HG03457 (cell line): Measurements from ENCODE around the gene GMEB2.
"Not testable (repeated sequence)": the region's sequence is repeated elsewhere in the genome, so short reads cannot be mapped to it uniquely, and the experiment has no call there.

Experiments
- ATAC-seq: cut with Tn5 transposase; IDR thresholded peaks from one replicate; pipeline ENCODE4 v1.9.1; 2021; ENCODE audit warnings: moderate number of reproducible peaks; ENCODE audit not compliant: unreplicated experiment

The GMEB2 gene

DNA sequence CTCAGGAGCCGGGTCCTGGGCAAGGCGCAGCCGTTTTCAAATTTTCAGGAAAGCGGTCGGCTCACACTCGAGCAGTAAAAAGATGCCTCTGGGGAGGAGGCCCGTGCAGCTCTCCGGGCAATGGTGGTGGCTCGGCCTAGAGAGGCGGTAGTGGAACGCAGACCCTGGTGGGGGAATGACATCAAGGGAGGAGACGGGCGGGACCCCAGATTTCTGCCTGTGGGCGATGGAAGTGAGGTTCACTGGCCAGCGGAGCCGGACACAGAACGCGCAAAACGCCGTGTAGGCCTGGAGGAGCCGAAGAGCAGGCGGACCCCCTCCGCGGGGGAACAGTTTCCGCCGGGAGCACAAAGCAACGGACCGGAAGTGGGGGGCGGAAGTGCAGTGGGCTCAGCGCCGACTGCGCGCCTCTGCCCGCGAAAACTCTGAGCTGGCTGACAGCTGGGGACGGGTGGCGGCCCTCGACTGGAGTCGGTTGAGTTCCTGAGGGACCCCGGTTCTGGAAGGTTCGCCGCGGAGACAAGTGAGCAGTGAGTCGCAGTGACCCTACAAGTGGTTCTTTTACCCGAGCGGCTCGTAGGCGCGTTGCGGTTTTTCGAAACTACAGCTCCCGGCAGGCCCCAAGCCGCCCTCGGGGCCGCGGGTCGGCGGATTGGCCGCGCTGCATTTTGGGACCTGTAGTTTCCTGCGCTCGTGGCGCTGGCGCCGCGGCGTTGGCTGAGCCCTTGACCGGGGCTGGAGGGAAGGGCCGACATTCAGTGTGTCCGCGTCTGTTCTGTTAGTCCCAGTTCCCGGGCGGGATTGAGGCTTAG lies 31.2 kb upstream of the GMEB2 start, which contains the start of gene RTEL1:
Gene RTEL1 (plus strand): TSS at position 376 of the 812 bp plus-strand sequence. CDS start 1,091 bp downstream, outside the sequence.
- peak; percentile 62 for ATAC-seq

GRCh38 chr20:63657260-63657936 lies 30.5 kb upstream of the GMEB2 start:
- no peak for ATAC-seq

DNA sequence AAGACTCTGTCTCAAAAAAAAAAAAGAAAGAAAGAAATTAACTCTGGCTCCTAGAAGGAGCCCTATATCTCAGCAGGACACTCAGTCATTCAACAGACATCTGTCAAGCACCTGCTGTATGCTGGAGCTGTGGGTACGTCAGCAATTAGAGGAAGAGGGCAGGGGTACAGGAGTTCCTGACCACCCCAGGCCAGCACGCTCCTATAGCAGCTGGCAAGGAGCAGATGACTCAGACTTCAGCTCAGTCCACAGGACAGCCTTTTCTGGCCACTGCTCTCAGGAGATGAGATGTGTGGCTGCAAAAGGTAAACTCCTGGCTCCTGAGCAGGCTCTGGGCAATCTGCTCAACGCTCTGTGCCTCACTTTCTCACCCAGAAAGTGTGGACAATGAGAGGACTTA lies 29.6 kb upstream of the GMEB2 start:
- no peak for ATAC-seq

GRCh38 chr20:63655249-63655648 lies 28.3 kb upstream of the GMEB2 start:
- no peak for ATAC-seq

DNA sequence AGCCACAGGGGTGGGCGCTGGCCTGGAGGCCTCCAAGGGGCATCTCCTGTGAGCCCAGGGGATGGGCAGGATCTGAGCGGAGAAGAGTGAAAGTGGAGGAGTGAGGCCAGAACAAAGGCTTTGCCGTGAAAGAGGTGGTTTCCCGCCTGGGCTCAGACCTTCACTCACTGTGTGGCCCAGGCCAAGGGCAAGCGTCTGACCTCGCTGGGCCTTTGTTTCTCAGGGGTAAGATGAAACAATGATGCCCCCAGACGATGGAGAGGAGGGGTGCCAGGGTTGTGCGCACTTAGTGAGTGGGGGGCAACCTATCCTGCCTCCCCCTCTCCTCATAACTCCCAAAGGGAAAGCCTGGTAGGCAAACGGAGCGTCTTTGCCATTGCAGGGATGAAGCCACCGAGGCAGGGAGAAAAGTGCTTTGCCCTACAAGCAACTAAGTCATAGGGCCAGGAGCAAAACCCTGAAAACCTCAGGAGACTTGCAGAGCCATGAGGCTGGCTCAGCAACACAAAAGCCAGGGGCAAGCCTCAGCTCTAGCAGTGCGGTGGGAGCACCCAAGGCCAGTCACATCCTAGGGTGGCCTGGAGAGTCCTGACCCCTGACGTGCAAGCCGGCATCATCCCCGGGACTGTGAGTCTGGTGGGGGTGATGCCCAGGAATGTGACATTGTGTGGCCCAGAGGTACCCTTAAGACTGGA lies 27.2 kb upstream of the GMEB2 start:
- ATAC-seq, result no peak

DNA sequence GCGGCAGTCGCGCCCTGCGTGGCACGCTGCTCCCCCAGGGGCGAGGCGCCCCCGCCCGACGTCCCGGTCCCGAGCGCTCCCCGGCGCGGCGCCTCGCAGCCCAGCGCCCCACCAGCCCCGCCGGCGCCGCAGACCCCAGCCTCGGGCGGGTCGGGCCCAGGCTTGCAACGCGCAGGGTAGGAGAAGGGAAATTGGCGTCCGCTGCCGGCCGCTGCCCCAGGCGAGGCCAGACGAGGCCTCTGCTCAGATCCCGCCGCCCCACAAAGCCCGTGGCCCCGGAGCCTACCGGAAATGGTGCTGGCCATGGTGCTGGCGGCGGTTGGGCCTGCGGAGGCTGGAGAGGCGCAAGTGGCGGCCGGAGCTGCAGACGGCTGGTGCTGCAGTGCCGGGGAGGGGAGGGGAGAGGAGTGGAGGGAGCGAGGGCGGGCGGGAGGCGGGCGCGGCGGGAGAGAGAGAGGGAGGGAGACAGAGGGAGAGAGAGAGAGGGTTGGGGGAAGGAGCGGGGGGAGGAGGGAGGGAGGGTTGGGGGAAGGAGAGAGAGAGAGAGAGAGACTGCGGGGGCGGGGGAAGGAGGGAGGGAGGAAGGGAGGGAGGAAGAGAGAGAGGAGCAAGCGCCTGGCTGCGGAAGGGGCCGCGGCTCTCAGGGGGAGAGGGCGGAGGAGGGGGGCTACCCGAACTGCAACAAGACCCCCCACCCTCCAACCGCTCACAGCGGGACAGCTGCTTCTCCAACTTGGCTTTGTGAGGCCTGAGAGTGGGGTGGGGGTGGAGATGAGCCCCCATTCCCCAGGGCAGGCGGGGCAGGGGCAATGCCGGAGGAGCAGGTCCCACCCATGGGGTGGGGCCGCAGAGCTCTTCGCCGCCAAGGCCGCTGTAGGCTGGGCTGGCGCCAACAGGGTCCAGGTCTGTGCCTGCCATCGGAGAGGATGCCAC lies 26.4 kb upstream of the GMEB2 start, which contains the start of gene STMN3:
Gene STMN3 (minus strand): TSS at position 384 of the 933 bp plus-strand sequence. CDS start 79 bp downstream, at position 305.
- no peak for ATAC-seq

- ATAC-seq, result no peak
Observed at GRCh38 chr20:63652192-63652980, 25.5 kb upstream of the GMEB2 start.

DNA sequence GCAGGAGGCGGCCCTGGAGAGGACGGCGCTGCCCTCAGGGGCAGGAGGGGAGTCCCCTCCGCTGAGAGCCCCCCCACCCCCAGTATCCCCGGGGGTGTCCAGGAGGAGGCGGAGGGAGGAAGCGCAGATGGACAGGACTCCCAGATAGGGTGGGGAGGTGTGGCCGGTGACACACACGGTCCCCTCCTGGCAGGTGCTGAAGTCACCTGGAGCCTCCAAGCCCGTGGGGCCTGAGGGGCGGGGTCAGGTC lies 25.0 kb upstream of the GMEB2 start:
- ATAC-seq, result no peak

DNA sequence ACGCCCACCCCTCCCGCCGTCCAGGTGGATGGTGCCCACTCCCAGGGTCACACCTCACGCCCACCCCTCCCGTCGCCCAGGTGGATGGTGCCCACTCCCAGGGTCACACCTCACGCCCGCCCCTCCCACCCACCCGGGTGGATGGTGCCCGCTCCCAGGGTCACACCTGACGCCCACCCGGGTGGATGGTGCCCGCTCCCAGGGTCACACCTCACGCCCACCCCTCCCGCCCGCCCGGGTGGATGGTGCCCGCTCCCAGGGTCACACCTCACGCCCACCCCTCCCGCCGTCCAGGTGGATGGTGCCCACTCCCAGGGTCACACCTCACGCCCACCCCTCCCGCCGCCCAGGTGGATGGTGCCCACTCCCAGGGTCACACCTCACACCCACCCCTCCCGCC lies 23.6 kb upstream of the GMEB2 start:
- not testable (repeated sequence) for ATAC-seq

DNA sequence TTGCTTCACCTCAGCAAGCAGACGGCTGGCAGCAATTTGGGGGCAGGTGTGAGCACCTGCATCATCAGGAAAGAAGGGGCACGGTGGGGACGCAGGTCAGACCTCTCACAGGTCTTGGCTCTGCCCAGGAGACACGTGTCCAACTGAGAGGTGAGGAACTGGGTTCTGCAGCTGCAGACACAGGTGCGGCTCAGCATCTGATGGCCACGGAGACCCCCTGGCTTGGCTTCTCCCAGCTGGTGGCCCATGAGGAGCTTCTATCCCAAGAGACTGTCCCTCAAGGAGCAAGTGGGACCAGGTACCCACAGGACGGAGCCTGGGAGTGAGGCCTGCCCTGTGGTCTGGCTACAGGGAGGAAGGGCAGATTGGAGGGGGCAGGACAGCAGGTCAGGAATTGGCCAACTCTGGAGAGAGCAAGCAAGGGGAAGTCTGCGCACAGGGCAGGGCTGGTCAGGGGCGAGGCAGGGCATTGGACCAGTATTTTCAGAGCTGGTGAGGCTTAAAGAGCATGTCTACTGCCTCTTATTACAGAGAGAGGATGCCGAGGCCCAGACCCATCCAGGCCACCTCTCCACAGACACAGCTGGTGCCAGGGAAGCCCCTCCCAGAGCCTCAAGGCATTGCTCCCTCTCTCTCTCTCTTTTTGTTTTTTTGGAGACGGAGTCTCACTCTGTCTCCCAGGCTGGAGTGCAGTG lies 22.1 kb upstream of the GMEB2 start:
- no peak for ATAC-seq

DNA sequence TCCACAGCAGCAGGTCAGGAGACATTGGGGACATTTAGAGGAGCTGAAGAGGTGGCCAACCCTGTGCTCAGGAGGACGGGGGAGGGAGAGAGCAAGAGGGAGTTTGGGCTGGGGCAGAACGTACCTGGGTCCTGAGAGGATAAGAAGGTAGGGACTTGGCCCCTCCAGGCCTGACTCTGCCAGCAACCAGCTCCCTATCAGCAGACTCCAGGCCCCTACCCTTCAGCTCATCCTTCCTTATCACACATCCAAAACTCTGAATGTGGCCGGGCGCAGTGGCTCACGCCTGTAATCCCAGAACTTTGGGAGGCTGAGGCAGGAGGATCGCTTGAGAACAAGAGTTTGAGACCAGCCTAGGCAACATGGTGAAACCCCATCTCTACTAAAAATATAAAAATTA lies 21.3 kb upstream of the GMEB2 start:
- ATAC-seq, result no peak

DNA sequence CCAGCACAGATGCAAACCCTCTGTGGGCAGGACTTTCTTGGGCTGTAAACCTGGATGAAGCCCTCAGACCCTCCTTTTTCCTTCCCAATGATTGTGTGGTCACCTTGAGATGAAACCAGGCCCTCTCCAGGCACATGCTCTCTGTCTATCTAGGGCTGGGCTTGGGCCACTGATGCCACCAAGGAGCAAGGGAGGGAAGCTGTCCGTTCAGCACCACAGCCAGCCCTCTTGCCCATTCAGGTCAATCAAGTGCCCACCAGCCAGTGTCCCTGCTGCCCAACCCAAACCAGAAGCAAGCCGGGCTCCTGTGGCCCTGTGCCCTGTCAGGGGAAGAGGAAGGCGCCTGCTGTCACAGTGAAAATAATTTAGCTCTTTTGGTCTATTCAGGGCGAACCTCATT lies 18.3 kb upstream of the GMEB2 start:
- no peak for ATAC-seq

DNA sequence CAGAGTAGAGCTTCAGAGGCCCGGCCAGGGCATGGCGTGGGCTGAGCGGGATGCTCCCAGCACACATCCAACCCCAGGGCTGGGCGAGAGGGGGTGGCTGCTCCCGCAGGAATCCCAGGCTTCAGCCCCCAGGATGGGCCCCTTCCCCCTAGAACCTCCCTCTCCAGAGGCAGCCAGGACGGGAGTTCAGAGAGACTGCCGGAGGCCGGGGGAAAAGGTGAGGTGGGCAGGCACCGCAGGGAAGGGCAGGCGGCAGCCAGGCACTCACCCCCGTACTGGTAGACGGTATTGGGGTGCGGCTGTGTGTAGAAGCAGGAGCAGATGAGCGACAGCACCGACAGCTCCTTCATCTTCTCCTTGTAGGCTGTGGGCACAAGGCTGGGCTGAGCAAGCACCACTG lies 17.0 kb upstream of the GMEB2 start:
- no peak for ATAC-seq

DNA sequence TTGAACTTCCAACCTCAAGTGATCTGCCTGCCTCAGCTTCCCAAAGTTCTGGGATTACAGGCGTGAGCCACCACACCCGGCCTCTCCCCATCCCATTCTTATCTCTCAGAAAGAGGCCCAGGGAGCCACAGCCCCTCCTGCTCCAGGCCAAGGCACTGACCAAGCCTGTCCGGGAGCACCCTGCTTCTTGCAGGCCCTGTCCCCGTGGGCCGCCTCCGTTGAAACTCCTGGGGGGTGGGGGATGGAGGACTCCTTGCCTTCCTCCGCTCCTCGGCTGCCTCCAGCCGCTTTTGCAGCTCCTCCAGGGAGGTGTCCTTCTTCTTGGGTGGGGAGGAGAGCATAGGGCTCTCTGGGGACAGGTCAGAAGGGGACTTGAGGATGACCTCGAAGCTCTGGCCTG lies 16.6 kb upstream of the GMEB2 start:
- ATAC-seq, result no peak

- no peak for ATAC-seq
Observed at GRCh38 chr20:63642527-63643247, 15.8 kb upstream of the GMEB2 start.

GRCh38 chr20:63641792-63642523 lies 15.1 kb upstream of the GMEB2 start:
- ATAC-seq, result peak; percentile 47

DNA sequence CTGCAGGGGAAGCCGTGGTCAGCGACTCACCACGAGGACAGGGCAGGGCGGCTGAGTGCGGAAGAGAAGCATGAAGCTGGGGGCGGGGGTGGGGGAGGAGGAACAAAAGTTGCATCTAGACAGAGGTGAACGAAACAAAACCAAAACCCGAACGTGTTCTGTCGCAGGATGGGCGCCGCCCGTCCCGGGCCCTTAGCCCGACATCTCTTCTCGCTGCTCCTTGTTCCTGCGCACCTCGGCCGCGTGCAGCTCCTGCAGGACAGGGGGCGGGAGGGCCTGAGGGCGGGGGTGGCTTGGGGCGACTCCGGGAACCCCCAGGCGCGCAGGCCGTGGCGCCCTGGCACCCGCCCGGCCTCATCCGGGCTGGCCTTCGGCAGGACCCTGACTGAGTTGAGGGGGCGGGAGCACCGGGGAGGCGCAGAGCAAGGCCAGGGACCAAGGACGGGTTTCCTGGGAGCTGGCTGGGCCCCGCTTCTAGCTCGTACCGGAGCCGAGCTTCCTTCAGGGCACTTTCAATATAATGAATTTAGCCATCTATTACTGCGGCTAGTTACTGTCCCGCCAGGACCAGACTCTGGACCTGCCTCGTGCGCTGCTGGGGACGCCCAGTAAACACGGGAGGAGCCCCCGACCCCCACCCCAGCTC lies 14.4 kb upstream of the GMEB2 start:
- ATAC-seq, result peak; percentile 19

- ATAC-seq, result not testable (repeated sequence)
Observed at GRCh38 chr20:63640686-63641085, 13.8 kb upstream of the GMEB2 start.
